ENCODE measurements around the gene LDB2. TPM values are rescaled to one million over a fixed set of nuclear protein-coding genes. Genes with fewer than 3 reads are reported as not detected.

Gene LDB2
- polyA plus RNA-seq, 3 donors: not detected

DNA sequence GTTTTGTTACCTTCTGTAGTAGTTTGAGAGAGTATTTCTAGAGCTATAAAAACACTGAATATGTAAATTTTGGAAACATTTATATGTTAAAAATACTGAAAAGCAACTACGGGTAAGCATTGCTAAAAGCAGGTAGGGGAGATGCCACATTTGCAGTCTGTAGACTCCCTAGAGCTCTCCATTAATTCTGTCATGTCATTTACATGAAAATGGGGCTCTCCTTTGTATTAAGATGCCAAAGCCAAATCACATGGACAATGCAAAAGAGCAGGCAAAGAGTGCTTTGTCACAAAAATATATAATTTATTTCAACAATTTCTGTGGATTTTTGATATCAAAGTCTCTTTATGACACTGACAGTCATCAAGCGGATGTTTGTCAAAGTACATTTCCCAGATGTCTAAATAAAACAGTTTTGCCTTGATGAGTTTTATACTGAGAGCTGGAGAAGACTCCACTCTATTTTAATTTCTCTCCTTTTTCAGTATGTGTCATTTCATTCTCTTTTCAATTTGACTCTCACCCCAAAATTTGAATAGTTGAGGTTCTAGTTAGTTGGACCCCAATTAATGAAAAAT lies 51.8 kb downstream of the LDB2 start:
- no CpG with 5 or more reads among the region's 2 CpGs for WGBS (ENCODE audit: insufficient coverage)
- TF ChIP-seq, protein P1, sequence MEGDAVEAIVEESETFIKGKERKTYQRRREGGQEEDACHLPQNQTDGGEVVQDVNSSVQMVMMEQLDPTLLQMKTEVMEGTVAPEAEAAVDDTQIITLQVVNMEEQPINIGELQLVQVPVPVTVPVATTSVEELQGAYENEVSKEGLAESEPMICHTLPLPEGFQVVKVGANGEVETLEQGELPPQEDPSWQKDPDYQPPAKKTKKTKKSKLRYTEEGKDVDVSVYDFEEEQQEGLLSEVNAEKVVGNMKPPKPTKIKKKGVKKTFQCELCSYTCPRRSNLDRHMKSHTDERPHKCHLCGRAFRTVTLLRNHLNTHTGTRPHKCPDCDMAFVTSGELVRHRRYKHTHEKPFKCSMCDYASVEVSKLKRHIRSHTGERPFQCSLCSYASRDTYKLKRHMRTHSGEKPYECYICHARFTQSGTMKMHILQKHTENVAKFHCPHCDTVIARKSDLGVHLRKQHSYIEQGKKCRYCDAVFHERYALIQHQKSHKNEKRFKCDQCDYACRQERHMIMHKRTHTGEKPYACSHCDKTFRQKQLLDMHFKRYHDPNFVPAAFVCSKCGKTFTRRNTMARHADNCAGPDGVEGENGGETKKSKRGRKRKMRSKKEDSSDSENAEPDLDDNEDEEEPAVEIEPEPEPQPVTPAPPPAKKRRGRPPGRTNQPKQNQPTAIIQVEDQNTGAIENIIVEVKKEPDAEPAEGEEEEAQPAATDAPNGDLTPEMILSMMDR (IDR thresholded peaks at IDR 0.05): no peak

DNA sequence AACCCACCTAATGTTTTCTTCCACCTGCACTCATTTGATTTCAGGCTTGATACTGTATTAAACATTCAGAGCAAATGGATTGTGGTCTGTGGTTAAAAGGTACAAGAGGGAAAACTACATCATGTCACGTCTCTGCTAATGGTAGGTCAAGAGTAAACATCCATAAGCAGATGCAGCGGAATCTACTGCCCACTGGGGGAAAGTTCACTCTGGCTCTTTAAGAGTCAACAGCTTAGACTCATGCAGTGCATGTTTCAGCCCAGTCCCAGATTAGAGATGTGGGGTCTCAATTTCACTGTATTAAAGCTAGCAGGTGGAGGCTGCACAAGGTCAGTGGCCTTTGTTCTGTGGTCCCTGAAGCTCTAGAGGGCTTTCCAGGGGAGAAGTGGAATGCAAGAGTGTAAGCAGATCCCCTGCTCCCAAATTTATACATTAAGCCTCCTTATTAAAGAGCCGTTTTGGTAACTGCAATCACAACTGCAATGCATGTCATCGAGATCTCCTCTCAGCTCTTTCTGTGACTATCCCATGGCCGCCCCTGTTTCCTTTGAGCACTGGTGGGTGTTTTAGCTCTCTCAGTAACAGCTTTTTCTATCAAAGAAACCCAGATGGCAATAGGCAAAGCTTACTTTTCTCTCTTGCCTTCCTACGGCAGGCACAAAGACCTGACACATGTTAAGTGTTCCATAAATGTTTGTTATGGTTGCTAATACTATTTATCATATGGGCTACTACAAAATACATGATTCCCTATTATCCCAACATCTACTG lies 53.4 kb downstream of the LDB2 start:
- Histone ChIP-seq H3K79me2 (ENCODE audit: insufficient read depth, low read length) (no peaks in the 10 kb centered on the region), H3K9ac (ENCODE audit: insufficient read depth, low read length, poor library complexity, severe bottlenecking) (no peak overlapping the region), H3K4me3 (replicated peaks in 1 of 3; ENCODE audit: low read depth in 2 of 3, low read length in 3 of 3) (no peak overlapping the region), H4K20me1 (ENCODE audit: insufficient read depth, low read length) (no peaks in the 10 kb centered on the region), H2AFZ (ENCODE audit: insufficient read depth, low read depth, low read length, poor library complexity, severe bottlenecking) (no peak overlapping the region), H3K27ac (ENCODE audit: low read depth in 1 of 2, low read length in 2 of 2) (no peak overlapping the region), H3K9me3 (replicated peaks in 1 of 2; ENCODE audit: control insufficient read depth in 1 of 2, insufficient read depth in 1 of 2, low read length in 2 of 2) (no peaks in the 10 kb centered on the region), H3K27me3 (ENCODE audit: control insufficient read depth in 2 of 2, insufficient read depth in 2 of 2, low read length in 2 of 2) (no peaks in the 10 kb centered on the region), H3K4me2 (replicated peaks; ENCODE audit: extremely low read depth, low read length, poor library complexity, severe bottlenecking) (no peak overlapping the region), H3K36me3 (replicated peaks in 1 of 2; ENCODE audit: control insufficient read depth in 1 of 2, insufficient read depth in 2 of 2, low read length in 2 of 2) (no peaks in the 10 kb centered on the region), H3K4me1 (ENCODE audit: control insufficient read depth in 1 of 2, insufficient read depth in 2 of 2, low read length in 2 of 2) (no peaks in the 10 kb centered on the region)
- Mint-ChIP-seq H3K27me3 (ENCODE audit: low read depth in 3 of 3) (peaks cover 1 to 3% (median 2%) of the 10 kb centered on the region in 3 donors), H3K4me1 (peaks cover 2% of the 10 kb centered on the region), H3K9me3 (peaks cover 0 to 7% (median 0%) of the 10 kb centered on the region in 7 donors), H3K4me3 (no peak overlapping the region), H3K27ac (peak overlapping the region in 1 of 7 donors; percentile 38), H3K36me3 (no peaks in the 10 kb centered on the region)
- intact Hi-C loops (cut with micrococcal nuclease): no loop called here
- no peak for DNase-seq
- 96% methylated on average over 4 of the region's 6 CpGs for WGBS (ENCODE audit: insufficient coverage)
- TF ChIP-seq, protein P1 (IDR thresholded peaks at IDR 0.05): no peak

More for the DNA sequence above, 51.8 kb downstream of the LDB2 start:
- Mint-ChIP-seq H3K4me1 (peaks cover 2% of the 10 kb centered on the region), H3K27ac (no peak overlapping the region), H3K4me3 (no peak overlapping the region), H3K9me3 (peaks cover 0 to 7% (median 2%) of the 10 kb centered on the region in 7 donors), H3K27me3 (ENCODE audit: low read depth in 3 of 3) (peaks cover 0 to 3% (median 2%) of the 10 kb centered on the region in 3 donors), H3K36me3 (no peaks in the 10 kb centered on the region)
- Histone ChIP-seq H2AFZ (ENCODE audit: insufficient read depth, low read depth, low read length, poor library complexity, severe bottlenecking) (no peak overlapping the region), H3K27me3 (ENCODE audit: control insufficient read depth in 2 of 2, insufficient read depth in 2 of 2, low read length in 2 of 2) (no peaks in the 10 kb centered on the region), H4K20me1 (ENCODE audit: insufficient read depth, low read length) (no peaks in the 10 kb centered on the region), H3K79me2 (ENCODE audit: insufficient read depth, low read length) (no peaks in the 10 kb centered on the region), H3K4me1 (ENCODE audit: control insufficient read depth in 1 of 2, insufficient read depth in 2 of 2, low read length in 2 of 2) (no peaks in the 10 kb centered on the region), H3K9me3 (replicated peaks in 1 of 2; ENCODE audit: control insufficient read depth in 1 of 2, insufficient read depth in 1 of 2, low read length in 2 of 2) (no peaks in the 10 kb centered on the region), H3K4me3 (replicated peaks in 1 of 3; ENCODE audit: low read depth in 2 of 3, low read length in 3 of 3) (no peak overlapping the region), H3K4me2 (replicated peaks; ENCODE audit: extremely low read depth, low read length, poor library complexity, severe bottlenecking) (no peak overlapping the region), H3K36me3 (replicated peaks in 1 of 2; ENCODE audit: control insufficient read depth in 1 of 2, insufficient read depth in 2 of 2, low read length in 2 of 2) (no peaks in the 10 kb centered on the region), H3K9ac (ENCODE audit: insufficient read depth, low read length, poor library complexity, severe bottlenecking) (no peak overlapping the region), H3K27ac (ENCODE audit: low read depth in 1 of 2, low read length in 2 of 2) (no peak overlapping the region)
- no peak for DNase-seq
- intact Hi-C loops (cut with micrococcal nuclease): no loop called here

Measured in CD14-positive monocyte (primary cell).